Measurements from ENCODE around the gene CLDN5. TPM values are rescaled to one million over a fixed set of nuclear protein-coding genes. Genes with fewer than 3 reads are reported as not detected.

Gene CLDN5
- polyA plus RNA-seq, 4 donors = 19.4 to 39.7 (median 21.4) TPM

- DNase-seq (ENCODE audit: low read depth in 4 of 4, low spot score in 3 of 4) = no peak
Observed at GRCh38 chr22:19507534-19507861, 16.7 kb downstream of the CLDN5 start.

- no peak for DNase-seq (ENCODE audit: low read depth in 4 of 4, low spot score in 3 of 4)
Observed at GRCh38 chr22:19506212-19506611, 18.0 kb downstream of the CLDN5 start.

- no peak for DNase-seq (ENCODE audit: low read depth in 4 of 4, low spot score in 3 of 4)
Observed at GRCh38 chr22:19505735-19506126, 18.5 kb downstream of the CLDN5 start.

DNA sequence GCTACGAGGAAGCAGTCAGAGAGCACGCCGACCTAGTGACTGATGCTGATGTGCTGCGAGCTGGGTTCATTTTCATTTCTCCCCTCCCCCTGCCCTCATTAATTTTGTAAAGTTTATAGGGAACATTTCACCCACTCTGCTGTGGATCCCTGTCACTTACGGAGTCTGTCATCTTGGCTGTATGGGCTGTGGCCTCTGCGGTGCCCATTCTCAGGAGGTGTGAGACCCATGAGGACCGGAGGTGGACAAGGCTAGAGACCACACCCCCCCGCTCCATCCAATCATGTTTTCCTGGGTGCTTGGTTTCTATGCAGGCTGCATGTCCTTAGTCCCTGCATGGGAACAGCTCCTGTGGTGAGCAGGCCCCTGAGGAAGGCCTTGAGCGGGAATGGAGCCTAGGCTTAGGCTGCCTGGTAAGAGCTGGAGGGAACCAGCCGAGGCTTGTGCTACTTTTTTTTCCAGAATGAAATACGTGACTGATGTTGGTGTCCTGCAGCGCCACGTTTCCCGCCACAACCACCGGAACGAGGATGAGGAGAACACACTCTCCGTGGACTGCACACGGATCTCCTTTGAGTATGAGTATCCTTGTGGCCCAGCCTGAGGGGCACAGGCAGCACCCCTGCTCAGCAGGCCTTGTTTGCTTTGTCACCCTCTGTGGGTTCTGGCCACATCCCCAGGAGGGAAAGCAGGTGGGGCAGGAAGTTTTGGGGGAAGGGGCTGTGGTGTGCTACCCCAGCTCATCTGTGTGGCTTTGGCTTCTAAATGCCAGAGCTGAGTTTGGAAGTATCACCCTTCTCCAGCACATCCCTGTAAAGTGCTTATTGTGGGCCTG is 19.1 kb downstream of the CLDN5 start:
- no peak for DNase-seq (ENCODE audit: low read depth in 4 of 4, low spot score in 3 of 4)

DNA sequence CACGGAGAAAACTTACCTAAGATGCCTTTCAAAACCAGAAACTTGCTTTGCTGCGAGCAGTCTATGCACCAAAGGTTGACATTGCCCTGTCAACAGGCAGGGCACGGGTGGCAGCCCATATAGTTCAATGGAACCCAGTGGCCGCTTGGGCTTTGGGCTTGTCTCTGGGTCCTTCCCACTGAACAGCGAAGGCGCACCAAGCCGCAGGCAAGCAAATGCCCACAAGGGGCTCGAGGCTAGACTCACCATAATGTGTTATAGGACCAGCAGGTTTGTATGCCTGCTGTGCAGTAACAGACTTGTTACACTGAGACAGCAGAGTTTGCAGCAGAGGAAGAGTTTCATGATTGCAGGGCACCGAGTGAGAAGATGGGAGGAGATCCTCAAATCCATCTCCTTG is 20.3 kb downstream of the CLDN5 start:
- DNase-seq (ENCODE audit: low read depth in 4 of 4, low spot score in 3 of 4) = no peak

DNA sequence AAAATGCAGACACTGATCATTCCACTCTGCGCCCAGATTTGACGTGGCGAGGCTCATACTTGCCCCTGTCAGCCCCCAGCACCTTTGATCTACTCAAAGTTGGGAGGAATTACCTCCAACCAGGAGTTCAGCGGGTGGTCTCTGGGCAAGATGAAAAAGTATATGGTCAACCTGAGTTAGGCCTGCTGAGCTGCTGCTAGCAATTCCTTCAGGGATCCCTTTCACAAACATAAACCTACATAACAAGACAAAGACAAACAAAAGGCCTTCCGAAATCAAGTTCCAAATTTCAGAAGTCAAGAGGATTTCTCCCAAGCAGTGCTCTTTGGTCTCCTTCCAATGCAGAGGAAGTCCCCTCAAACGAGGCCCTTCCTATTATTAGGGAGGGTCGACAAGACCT is 20.8 kb downstream of the CLDN5 start:
- no peak for DNase-seq (ENCODE audit: low read depth in 4 of 4, low spot score in 3 of 4)

DNA sequence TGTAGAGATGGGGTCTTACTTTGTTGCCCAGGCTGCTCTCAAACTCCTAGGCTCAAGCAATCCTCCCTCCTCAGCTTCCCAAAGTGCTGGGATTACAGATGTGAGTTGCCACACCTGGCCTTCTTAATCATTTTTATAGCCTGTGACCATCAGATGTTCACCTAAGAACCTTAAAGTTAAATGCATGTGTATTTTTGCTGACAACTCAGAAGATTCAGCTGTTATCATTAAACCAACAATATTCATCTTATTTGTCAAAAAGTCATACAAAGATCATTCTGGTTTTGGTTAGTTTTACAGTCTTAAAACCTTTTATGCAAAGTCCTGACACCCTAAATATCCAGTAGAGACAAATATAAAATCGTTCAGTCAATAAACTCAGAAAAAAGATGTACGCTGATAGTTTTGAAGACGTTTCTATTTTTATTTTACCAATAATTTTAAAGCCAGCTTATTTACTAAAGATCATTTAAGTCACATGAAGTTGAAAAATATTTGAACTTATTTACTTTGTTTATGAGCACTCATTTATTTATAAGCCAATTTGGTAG is 22.2 kb downstream of the CLDN5 start:
- DNase-seq (ENCODE audit: low read depth in 4 of 4, low spot score in 3 of 4) = no peak

GRCh38 chr22:19499880-19500242 is 24.3 kb downstream of the CLDN5 start:
- DNase-seq (ENCODE audit: low read depth in 4 of 4, low spot score in 3 of 4) = no peak

DNA sequence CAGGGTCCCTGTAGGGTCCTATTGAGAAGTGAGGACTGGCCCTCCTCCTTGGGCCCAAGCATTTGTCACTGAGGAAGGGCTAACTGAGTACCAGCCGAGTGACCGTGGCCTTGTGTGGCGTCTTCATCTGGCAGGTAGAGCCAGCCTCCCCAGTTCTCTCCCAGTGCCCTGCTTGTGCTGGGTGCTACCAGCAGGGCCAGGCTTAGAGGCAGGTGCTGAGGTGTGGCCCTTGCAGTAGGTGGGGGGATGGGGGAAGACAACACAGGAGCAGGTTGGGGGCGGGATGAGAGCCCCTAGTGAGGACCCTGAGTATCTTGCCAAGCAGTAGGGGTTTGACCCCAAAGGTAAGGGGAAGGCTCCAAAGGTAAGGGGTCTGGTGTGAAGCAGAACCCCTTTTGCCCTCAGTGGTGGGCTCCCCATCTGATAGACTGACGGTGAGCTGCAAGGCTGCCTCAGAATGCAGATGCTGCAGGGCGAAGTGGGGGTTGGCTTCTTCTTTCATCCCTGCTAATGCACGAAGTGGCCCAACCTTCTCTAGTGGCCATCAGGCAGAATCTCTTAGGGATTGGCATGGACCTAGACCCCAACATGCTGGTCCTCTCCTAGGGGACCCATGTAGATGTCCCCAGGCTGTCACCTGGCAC is 24.9 kb downstream of the CLDN5 start:
- DNase-seq (ENCODE audit: low read depth in 4 of 4, low spot score in 3 of 4) = no peak

DNA sequence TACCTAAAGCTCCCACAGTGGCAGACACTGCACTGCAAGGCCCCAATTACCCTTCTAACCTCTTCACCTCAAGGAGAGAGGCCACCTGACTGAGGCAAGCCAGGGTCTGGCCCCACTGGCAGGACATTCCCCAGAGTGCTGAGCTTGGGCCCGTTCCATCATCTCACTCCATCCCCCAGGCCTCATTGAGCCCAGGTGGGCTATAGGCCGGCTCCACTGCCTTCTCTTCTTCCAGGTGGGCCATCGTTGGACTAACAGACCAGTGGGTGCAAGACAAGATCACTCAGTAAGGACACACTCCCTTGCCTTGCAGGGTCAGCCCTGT is 25.4 kb downstream of the CLDN5 start:
- no peak for DNase-seq (ENCODE audit: low read depth in 4 of 4, low spot score in 3 of 4)

GRCh38 chr22:19498154-19498865 is 25.9 kb downstream of the CLDN5 start:
- DNase-seq (ENCODE audit: low read depth in 4 of 4, low spot score in 3 of 4) = no peak

DNA sequence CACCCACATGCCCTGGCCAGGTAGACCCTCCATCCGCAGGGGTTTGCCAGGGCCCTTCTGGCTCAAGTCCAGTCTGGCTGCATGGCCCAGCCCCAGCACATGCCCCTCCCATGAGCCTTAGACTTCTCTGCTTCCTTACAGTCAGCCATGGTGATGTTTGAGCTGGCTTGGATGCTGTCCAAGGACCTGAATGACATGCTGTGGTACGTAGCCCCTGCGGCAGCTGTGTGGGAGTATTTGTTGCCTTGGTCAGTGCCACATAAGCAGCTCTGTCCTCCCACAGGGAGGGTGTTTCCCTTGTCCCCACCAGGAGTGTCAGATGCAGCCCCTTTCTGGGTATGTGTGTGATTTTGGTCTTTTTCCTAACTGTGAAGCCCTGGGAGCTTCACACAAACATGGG is 27.0 kb downstream of the CLDN5 start:
- DNase-seq (ENCODE audit: low read depth in 4 of 4, low spot score in 3 of 4) = no peak

DNA sequence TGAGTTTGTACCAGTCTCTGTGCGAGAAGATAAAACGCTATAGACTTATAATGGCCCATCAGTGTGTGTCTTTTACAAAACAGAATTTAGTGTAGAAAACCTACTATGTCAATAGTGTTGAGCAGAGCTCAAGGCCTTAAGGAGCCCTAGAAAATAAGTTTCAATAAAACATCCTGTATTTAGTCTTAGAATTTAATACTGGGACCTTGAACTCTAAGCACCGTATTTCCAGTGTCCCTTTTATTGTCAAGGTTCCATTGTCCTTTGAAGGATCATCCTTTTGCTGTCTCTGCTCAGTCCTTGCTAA is 27.9 kb downstream of the CLDN5 start:
- DNase-seq (ENCODE audit: low read depth in 4 of 4, low spot score in 3 of 4) = no peak

- no peak for DNase-seq (ENCODE audit: low read depth in 4 of 4, low spot score in 3 of 4)
Observed at GRCh38 chr22:19495562-19496323, 28.5 kb downstream of the CLDN5 start.

- DNase-seq (ENCODE audit: low read depth in 4 of 4, low spot score in 3 of 4) = no peak
Observed at GRCh38 chr22:19494676-19495173, 29.5 kb downstream of the CLDN5 start.

DNA sequence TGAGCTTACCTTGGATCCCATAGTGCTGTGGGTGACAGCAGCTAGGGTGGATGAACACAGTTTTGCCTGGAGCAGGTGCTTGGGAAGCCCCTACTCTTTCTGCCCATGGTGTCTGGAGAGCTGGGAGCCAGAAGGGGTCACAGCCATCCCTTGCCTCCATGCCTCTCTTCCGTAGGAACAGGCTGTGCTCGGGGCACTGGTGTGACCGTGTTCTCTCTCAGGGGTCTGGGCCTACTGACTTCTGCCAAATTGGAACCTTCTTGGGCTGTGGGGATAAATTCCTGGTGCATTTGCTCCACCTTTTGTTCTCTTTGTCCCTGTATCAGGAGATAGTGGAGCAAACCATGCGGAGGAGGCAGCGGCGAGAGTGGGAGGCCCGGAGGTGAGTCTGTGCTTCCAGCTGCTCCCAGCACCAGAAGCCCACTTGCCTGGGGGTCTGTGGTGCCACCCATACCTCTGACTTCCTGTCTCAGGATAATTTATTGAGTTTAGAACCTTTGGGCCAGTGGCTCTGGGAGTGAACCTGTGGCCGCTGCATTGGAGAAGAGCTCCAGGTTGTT is 30.1 kb downstream of the CLDN5 start:
- no peak for DNase-seq (ENCODE audit: low read depth in 4 of 4, low spot score in 3 of 4)

DNA sequence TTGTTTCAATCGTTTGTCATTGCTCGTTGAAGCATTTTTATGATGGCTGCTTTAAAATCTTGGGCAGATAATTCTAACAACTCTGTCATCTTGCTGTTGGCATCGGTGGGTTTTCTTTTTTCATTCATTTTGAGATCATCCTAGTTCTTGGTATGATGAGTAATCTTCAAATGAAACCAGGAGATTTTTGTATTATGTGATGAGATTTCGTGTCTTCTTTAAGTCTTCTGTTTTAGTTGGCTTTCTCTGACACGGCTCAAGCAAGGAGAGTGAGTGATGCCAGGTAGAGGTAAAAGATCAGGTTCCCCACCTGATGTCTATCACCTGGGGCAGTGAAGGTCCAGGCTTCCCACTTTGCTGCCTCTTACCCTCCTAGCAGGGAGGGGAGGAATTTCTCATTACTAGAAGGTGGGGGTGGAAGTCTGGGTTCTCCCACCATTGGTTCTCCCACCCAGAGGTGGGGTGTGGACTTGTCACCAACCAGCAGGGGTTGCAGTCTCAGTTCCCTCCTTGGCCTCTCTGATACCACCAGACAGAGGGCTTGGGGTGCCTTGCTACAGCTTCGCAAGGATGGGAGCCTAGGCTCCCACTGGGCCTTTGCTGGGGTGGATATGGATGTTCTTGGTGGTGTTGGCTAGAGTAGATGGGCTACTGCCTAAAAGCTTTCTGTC is 31.6 kb downstream of the CLDN5 start:
- no peak for DNase-seq (ENCODE audit: low read depth in 4 of 4, low spot score in 3 of 4)

GRCh38 chr22:19490628-19491230 is 33.5 kb downstream of the CLDN5 start:
- no peak for DNase-seq (ENCODE audit: low read depth in 4 of 4, low spot score in 3 of 4)

DNA sequence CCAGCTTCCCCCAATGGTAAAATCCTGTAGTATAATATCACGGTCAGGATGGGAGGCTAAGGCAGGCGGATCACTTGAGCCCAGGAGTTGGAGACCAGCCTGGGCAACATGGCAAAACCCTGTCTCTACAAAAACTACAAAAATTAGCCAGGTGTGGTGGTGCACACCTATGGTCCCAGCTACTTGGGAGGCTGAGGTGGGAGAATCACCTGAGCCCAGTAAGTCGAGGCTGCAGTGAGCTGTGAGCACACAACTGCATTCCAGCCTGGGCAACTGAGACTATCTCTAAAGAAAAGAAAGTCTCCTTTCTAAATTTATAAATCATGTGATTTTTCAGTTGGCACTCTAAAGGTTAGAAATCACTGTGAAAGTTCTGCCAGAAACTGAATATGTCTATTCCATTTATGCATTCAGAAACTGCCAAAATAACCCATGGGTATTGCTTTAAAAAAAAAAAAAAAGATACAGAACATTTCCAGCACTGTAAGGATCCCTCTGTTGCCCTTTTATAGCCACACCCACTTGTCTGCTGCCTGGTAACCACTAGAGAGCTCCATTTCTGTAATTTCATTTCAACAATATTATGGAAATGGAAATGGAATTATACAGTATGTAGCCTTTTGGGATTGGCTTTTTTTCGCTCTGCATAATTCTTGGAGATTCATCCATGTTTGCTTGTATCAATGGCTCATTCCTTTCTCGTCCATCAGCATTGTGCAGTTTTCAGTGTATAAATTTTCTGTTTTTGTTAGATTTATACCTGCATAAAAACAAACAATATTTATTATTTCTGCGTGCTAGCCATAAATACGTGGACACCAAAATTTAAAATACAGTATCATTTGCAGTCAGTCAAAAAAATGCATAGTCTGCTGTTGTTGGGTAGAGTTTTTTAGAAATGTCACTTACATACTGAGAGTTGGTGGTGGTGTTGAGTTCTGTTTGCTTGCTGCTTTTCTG is 35.0 kb downstream of the CLDN5 start:
- no peak for DNase-seq (ENCODE audit: low read depth in 4 of 4, low spot score in 3 of 4)
